MM.1S (cell line): ENCODE data around the gene TBC1D2.

Experiments used
- DNase-seq: peaks from one replicate; pipeline ENCODE4 v3.0.0-alpha.2; 2015
- H2AFZ ChIP-seq: fragments of 300-600 bp; sonication (generic); 2 replicates; pipeline ENCODE4 v1.6.0; 2016; ENCODE audit warnings: antibody characterized with exemption, low read length
- H3F3A ChIP-seq: fragments of 300-600 bp; sonication (generic); 2 replicates; pipeline ENCODE4 v1.6.1; 2016; ENCODE audit warnings: mild to moderate bottlenecking, antibody characterized with exemption, low read length, moderate library complexity, mixed read lengths; ENCODE audit not compliant: insufficient read depth
- H3K27ac ChIP-seq: fragments of 300-600 bp; sonication (generic); 2 replicates; pipeline ENCODE4 v1.5.1; 2016; ENCODE audit warnings: mild to moderate bottlenecking, low read length
- H3K27me3 ChIP-seq: fragments of 300-600 bp; sonication (generic); replicated peaks from 2 replicates; pipeline ENCODE4 v1.6.0; 2016; ENCODE audit warnings: low read length; ENCODE audit not compliant: insufficient read depth
- H3K36me3 ChIP-seq: fragments of 300-600 bp; sonication (generic); replicated peaks from 2 replicates; pipeline ENCODE4 v1.6.1; 2016; ENCODE audit warnings: mild to moderate bottlenecking, low read length, mixed read lengths; ENCODE audit not compliant: insufficient read depth
- H3K4me1 ChIP-seq: fragments of 300-600 bp; sonication (generic); 2 replicates; pipeline ENCODE4 v1.6.1; 2016; ENCODE audit warnings: low read length, mixed read lengths
- H3K4me2 ChIP-seq: fragments of 300-600 bp; sonication (generic); 2 replicates; pipeline ENCODE4 v1.6.0; 2016; ENCODE audit warnings: low read depth, low read length
- H3K4me3 ChIP-seq: fragments of 300-600 bp; sonication (generic); 2 replicates; pipeline ENCODE4 v1.5.1; 2016; ENCODE audit warnings: low read length, mixed read lengths
- H3K79me2 ChIP-seq: fragments of 300-600 bp; sonication (generic); 2 replicates; pipeline ENCODE4 v1.6.1; 2016; ENCODE audit warnings: mixed run types, low read length, mixed read lengths
- H3K9ac ChIP-seq: fragments of 300-600 bp; sonication (generic); 2 replicates; pipeline ENCODE4 v1.6.1; 2016; ENCODE audit warnings: low read length, mixed read lengths
- H3K9me2 ChIP-seq: fragments of 300-600 bp; sonication (generic); replicated peaks from 2 replicates; pipeline ENCODE4 v1.6.1; 2016; ENCODE audit warnings: mild to moderate bottlenecking, low read length, mixed read lengths; ENCODE audit not compliant: insufficient read depth
- H3K9me3 ChIP-seq: fragments of 300-600 bp; sonication (generic); replicated peaks from 2 replicates; pipeline ENCODE4 v1.6.1; 2016; ENCODE audit warnings: mild to moderate bottlenecking, low read length, mixed read lengths; ENCODE audit not compliant: insufficient read depth
- H4K20me1 ChIP-seq: fragments of 300-600 bp; sonication (generic); 2 replicates; pipeline ENCODE4 v1.6.1; 2016; ENCODE audit warnings: mild to moderate bottlenecking, low read length, moderate library complexity, mixed read lengths; ENCODE audit not compliant: insufficient read depth
- EZH2 ChIP-seq: fragments of 300-600 bp; sonication (generic); optimal IDR thresholded peaks from 2 replicates; pipeline ENCODE3; 2017; ENCODE audit warnings: low read depth, mild to moderate bottlenecking, antibody characterized with exemption, low read length, mixed read lengths
- EZH2phosphoT487 ChIP-seq: fragments of 300-600 bp; sonication (generic); IDR thresholded peaks from 2 replicates; pipeline ENCODE4 v1.6.1; 2018; ENCODE audit warnings: antibody characterized with exemption, low read length
- TF ChIP-seq, protein P1 (sequence below): fragments of 300-600 bp; sonication (generic); IDR thresholded peaks from 2 replicates; pipeline ENCODE4 v1.5.1; 2016; ENCODE audit warnings: antibody characterized with exemption, low read length, mixed read lengths

Gene TBC1D2

DNA sequence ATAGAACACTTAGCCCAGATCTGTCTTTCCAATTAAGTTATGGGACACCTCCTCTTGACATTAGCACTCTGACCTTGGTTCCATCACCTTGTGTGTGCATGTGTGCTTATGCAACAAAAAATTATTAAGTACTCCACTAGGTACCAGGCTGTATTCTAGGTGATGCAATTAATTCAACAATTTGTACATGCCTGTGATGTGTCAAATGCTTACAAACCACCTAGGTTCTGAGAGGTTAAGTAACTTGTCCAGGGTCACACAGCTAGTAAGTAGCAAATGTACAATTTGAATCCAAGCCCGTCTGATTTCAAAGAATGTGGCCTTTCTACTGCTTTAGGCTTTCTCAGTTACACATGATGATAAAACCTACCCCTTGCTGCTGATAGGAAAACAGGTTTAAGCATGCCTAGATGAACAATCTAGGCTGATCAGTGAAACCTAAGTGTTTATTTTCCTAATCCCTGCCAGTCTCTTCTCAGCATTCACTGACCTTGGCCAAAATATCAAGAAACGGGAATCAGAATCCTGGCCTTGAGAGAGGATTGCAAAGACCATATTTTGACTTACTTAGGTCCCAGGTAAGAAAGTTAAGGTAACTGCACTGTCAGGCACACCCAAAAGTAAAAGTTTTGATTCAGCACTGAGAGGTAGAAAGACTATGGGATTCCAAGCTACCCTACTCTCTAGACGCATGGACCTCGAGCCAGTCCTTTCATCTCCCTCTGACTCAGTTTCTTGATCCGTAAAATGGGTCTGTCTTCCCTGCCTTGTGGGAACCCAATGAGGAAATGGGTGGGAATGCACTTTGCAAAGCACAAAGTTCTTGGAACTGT is 1.0 kb downstream of the TBC1D2 start:
- Histone ChIP-seq H3F3A (peaks cover 11% of the 10 kb centered on the region), H3K27me3 (0 out of 2 replicates have a peak, but pooled peaks cover 6% of the 10 kb centered on the region), H4K20me1 (no peaks in the 10 kb centered on the region), H3K27ac (no peak overlapping the region), H3K9me2 (no peaks in the 10 kb centered on the region), H3K4me3 (peak overlapping the region; percentile 82), H3K9me3 (no peaks in the 10 kb centered on the region), H3K9ac (no peak overlapping the region; the same call in 1 of the 2 replicates), H3K79me2 (no peaks in the 10 kb centered on the region), H3K36me3 (no peaks in the 10 kb centered on the region), H3K4me2 (peak overlapping the region; percentile 100), H2AFZ (peak overlapping the region; percentile 79; the same call in 1 of the 2 replicates), H3K4me1 (peaks cover 6% of the 10 kb centered on the region; the same call in 1 of the 2 replicates)
- TF ChIP-seq EZH2phosphoT487 (no peak), EZH2 (no peak)
- TF ChIP-seq, protein P1, sequence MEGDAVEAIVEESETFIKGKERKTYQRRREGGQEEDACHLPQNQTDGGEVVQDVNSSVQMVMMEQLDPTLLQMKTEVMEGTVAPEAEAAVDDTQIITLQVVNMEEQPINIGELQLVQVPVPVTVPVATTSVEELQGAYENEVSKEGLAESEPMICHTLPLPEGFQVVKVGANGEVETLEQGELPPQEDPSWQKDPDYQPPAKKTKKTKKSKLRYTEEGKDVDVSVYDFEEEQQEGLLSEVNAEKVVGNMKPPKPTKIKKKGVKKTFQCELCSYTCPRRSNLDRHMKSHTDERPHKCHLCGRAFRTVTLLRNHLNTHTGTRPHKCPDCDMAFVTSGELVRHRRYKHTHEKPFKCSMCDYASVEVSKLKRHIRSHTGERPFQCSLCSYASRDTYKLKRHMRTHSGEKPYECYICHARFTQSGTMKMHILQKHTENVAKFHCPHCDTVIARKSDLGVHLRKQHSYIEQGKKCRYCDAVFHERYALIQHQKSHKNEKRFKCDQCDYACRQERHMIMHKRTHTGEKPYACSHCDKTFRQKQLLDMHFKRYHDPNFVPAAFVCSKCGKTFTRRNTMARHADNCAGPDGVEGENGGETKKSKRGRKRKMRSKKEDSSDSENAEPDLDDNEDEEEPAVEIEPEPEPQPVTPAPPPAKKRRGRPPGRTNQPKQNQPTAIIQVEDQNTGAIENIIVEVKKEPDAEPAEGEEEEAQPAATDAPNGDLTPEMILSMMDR: no peak
- no peak for DNase-seq

- Histone ChIP-seq H3K27ac (no peak overlapping the region), H3K27me3 (0 out of 2 replicates have a peak, but pooled peaks cover 6% of the 10 kb centered on the region), H3K9ac (no peak overlapping the region), H3F3A (peaks cover 11% of the 10 kb centered on the region), H3K4me2 (no peak overlapping the region), H3K4me1 (peaks cover 6% of the 10 kb centered on the region; the same call in 1 of the 2 replicates), H3K36me3 (no peaks in the 10 kb centered on the region), H3K79me2 (no peaks in the 10 kb centered on the region), H3K9me3 (no peaks in the 10 kb centered on the region), H2AFZ (no peak overlapping the region), H3K4me3 (no peak overlapping the region), H3K9me2 (no peaks in the 10 kb centered on the region), H4K20me1 (no peaks in the 10 kb centered on the region)
- DNase-seq: no peak
- TF ChIP-seq, protein P1: no peak
Observed at GRCh38 chr9:98253565-98253964, 1.9 kb downstream of the TBC1D2 start.

DNA sequence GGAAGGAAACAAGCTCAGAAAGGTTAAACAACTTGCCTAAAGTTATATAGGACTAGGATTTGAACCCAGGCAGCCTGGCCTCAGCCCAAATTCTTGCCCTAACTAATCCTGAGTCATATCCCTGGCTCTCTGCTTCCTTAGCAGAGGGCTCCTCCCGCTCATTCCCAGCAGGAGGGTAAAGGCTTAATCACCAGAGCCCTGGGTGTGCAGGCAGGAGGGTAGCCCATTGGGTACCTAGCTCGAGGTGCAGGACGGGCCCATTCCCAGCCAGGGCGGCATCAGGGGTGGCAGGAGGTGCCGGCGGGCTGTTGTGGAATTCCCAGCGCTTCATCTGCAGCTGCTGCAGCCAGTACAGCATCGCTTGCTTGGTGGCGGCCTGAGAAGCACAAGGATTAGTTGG is 3.9 kb downstream of the TBC1D2 start:
- H4K20me1 ChIP-seq: no peaks in the 10 kb centered on the region
- no peaks in the 10 kb centered on the region for H3K9me3 ChIP-seq
- no peak for DNase-seq
- no peak overlapping the region for H3K4me2 ChIP-seq
- H3K9me2 ChIP-seq: no peaks in the 10 kb centered on the region
- H3K9ac ChIP-seq: no peak overlapping the region
- H2AFZ ChIP-seq: no peak overlapping the region
- no peaks in the 10 kb centered on the region for H3K79me2 ChIP-seq
- H3F3A ChIP-seq: peaks cover 9% of the 10 kb centered on the region
- peaks cover 6% of the 10 kb centered on the region; the same call in 1 of the 2 replicates for H3K4me1 ChIP-seq
- no peak overlapping the region for H3K27ac ChIP-seq
- 0 out of 2 replicates have a peak, but pooled peaks cover 6% of the 10 kb centered on the region for H3K27me3 ChIP-seq
- H3K4me3 ChIP-seq: no peak overlapping the region
- no peak for TF ChIP-seq EZH2phosphoT487
- H3K36me3 ChIP-seq: no peaks in the 10 kb centered on the region

GRCh38 chr9:98249771-98250170 is 5.7 kb downstream of the TBC1D2 start:
- Histone ChIP-seq H3F3A (no peaks in the 10 kb centered on the region; the same call in 1 of the 2 replicates), H2AFZ (no peak overlapping the region), H3K36me3 (no peaks in the 10 kb centered on the region), H3K27me3 (0 out of 2 replicates have a peak, but pooled peaks cover 6% of the 10 kb centered on the region), H3K9ac (no peak overlapping the region), H3K9me3 (no peaks in the 10 kb centered on the region), H3K4me2 (no peak overlapping the region), H3K27ac (no peak overlapping the region), H3K4me3 (no peak overlapping the region), H3K79me2 (no peaks in the 10 kb centered on the region), H4K20me1 (no peaks in the 10 kb centered on the region), H3K4me1 (peaks cover 4% of the 10 kb centered on the region; the same call in 1 of the 2 replicates), H3K9me2 (no peaks in the 10 kb centered on the region)
- DNase-seq: no peak
- TF ChIP-seq EZH2 (no peak), EZH2phosphoT487 (no peak)
- TF ChIP-seq, protein P1: no peak
